ENCODE results near the gene PPP1R3D. TPM values are rescaled to one million over a fixed set of nuclear protein-coding genes. Genes with fewer than 3 reads are reported as not detected.
"Not testable (repeated sequence)": the region's sequence is repeated elsewhere in the genome, so short reads cannot be mapped to it uniquely, and the experiment has no call there.

The PPP1R3D gene
- total RNA-seq, 2 experiments from 2014 or later, result 9.5 to 10.8 TPM

GRCh38 chr20:59961423-59961822 lies 21.3 kb upstream of the PPP1R3D start:
- no peak for ATAC-seq (ENCODE audit: low read depth)
- Mint-ChIP-seq H3K36me3 (no peaks in the 10 kb centered on the region), H3K4me3 (no peak overlapping the region)

GRCh38 chr20:59958626-59959025 lies 18.5 kb upstream of the PPP1R3D start:
- H3K4me3 Mint-ChIP-seq, result no peak overlapping the region
- POLR2A ChIA-PET, result no interaction called here
- H3K27me3 Mint-ChIP-seq, result no peaks in the 10 kb centered on the region

More at GRCh38 chr20:59961423-59961822, 21.3 kb upstream of the PPP1R3D start:
- no peaks in the 10 kb centered on the region for H3K4me1 Mint-ChIP-seq
- DNase-seq, result no peak
- no peaks in the 10 kb centered on the region for H3K9me3 Mint-ChIP-seq
- no peaks in the 10 kb centered on the region for H3K27me3 Mint-ChIP-seq
- no peak overlapping the region for H3K27ac Mint-ChIP-seq
- POLR2A ChIA-PET, result no interaction called here

GRCh38 chr20:59958123-59958522 lies 18.0 kb upstream of the PPP1R3D start, which contains the start of gene CDH26:
TSS of gene CDH26 (plus strand) at chr20:59958423. CDS start at chr20:59958727, 304 bp downstream.
- no peak for DNase-seq
- Mint-ChIP-seq H3K4me3 (no peak within 1 kb of the TSS), H3K9me3 (no peaks in the 10 kb centered on the region), H3K27ac (no peak within 1 kb of the TSS), H3K36me3 (no peaks in the 10 kb centered on the region), H3K4me1 (no peaks in the 10 kb centered on the region), H3K27me3 (no peaks in the 10 kb centered on the region)
- no peak for ATAC-seq (ENCODE audit: low read depth)
- POLR2A ChIA-PET, result no interaction called here

More at GRCh38 chr20:59958626-59959025, 18.5 kb upstream of the PPP1R3D start:
- Mint-ChIP-seq H3K4me1 (no peaks in the 10 kb centered on the region), H3K9me3 (no peaks in the 10 kb centered on the region), H3K36me3 (no peaks in the 10 kb centered on the region), H3K27ac (no peak overlapping the region)
- DNase-seq (no peak), ATAC-seq (ENCODE audit: low read depth) (no peak)

- H3K27me3 Mint-ChIP-seq; DNase-seq; POLR2A ChIA-PET; ATAC-seq (ENCODE audit: low read depth); H3K4me3 Mint-ChIP-seq; H3K9me3 Mint-ChIP-seq; H3K27ac Mint-ChIP-seq; H3K36me3 Mint-ChIP-seq; H3K4me1 Mint-ChIP-seq: not testable (repeated sequence)
These were observed 17.5 kb upstream of the PPP1R3D start for GRCh38 chr20:59957568-59957967.

- Mint-ChIP-seq H3K9me3 (no peaks in the 10 kb centered on the region), H3K27ac (no peak overlapping the region), H3K36me3 (peaks cover 1% of the 10 kb centered on the region), H3K27me3 (no peaks in the 10 kb centered on the region), H3K4me1 (no peaks in the 10 kb centered on the region), H3K4me3 (no peak overlapping the region)
- DNase-seq, result no peak
- POLR2A ChIA-PET, result interaction anchor here (1.2 kb wide), 1 partner anchor 15 kb away, joined by 3 read pairs; the partner anchor contains the start of genes FAM217B and PPP1R3D
- no peak for ATAC-seq (ENCODE audit: low read depth)
These were observed 15.2 kb upstream of the PPP1R3D start for GRCh38 chr20:59955131-59955796.

GRCh38 chr20:59954718-59955117 lies 14.6 kb upstream of the PPP1R3D start:
- no peak overlapping the region for H3K4me3 Mint-ChIP-seq
- H3K27ac Mint-ChIP-seq, result no peak overlapping the region
- H3K9me3 Mint-ChIP-seq, result no peaks in the 10 kb centered on the region
- H3K27me3 Mint-ChIP-seq, result no peaks in the 10 kb centered on the region
- no peaks in the 10 kb centered on the region for H3K4me1 Mint-ChIP-seq
- peaks cover 1% of the 10 kb centered on the region for H3K36me3 Mint-ChIP-seq
- ATAC-seq (ENCODE audit: low read depth) (no peak), DNase-seq (no peak)
- POLR2A ChIA-PET, result interaction anchor here (1.2 kb wide), 1 partner anchor 15 kb away, joined by 3 read pairs; the partner anchor contains the start of genes FAM217B and PPP1R3D

DNA sequence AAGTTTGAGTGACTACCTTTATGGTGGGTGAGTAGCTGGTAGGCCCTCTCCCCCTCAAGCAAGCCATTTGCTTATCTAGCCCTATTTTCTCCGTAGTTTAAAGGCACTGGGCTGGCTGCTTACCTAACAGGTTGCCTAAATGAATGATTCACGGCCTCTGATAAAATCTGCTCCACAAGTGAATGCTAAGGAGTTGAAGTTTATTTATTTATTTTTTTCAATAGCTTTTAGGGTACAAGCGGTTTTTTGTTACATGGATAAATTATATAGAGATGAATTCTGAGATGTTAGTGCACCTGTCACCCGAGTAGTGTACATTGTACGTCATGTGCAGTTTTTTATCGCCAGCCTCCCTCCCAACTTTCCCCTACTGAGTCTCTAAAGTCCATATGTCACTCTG lies 9.8 kb upstream of the PPP1R3D start:
- Mint-ChIP-seq H3K4me3 (no peak overlapping the region), H3K4me1 (peaks cover 15% of the 10 kb centered on the region), H3K36me3 (peaks cover 4% of the 10 kb centered on the region), H3K9me3 (no peaks in the 10 kb centered on the region), H3K27me3 (no peaks in the 10 kb centered on the region), H3K27ac (no peak overlapping the region)
- ATAC-seq (ENCODE audit: low read depth), result no peak
- POLR2A ChIA-PET, result no interaction called here
- no peak for DNase-seq

- Mint-ChIP-seq H3K36me3 (peaks cover 9% of the 10 kb centered on the region), H3K27ac (peak overlapping the region; percentile 83), H3K27me3 (no peaks in the 10 kb centered on the region), H3K4me1 (peaks cover 16% of the 10 kb centered on the region), H3K4me3 (peak overlapping the region; percentile 77), H3K9me3 (no peaks in the 10 kb centered on the region)
- DNase-seq (no peak), ATAC-seq (ENCODE audit: low read depth) (peak; percentile 90)
- POLR2A ChIA-PET, result interaction anchor here (1.3 to 2.0 kb wide), 2 partner anchors 9 to 108 kb away, joined by 5 to 11 read pairs; partner anchors contain the start of genes FAM217B and PPP1R3D
These were observed 9.0 kb upstream of the PPP1R3D start for GRCh38 chr20:59948828-59949720.

DNA sequence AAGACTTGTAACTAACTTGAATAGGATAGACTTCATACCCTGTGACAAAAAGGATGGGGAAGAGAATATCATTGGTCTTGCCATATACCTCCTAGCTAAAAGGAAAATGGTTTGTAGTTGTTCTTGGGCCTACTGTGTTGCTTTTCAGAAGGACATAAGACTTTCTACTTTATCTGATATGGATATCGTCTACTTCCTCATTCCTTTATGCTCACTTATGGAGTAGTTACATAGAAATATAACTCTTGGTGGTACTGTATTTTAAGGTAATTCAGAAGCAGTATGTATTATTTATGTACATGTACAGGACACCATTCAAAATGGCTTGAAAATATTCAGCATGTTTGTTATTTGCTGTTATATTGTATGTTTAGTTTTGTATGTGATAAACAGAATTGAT lies 8.1 kb upstream of the PPP1R3D start:
- Mint-ChIP-seq H3K27me3 (no peaks in the 10 kb centered on the region), H3K4me1 (peaks cover 16% of the 10 kb centered on the region), H3K27ac (peak overlapping the region; percentile 83), H3K9me3 (no peaks in the 10 kb centered on the region), H3K4me3 (no peak overlapping the region), H3K36me3 (peaks cover 9% of the 10 kb centered on the region)
- DNase-seq (no peak), ATAC-seq (ENCODE audit: low read depth) (no peak)
- POLR2A ChIA-PET, result interaction anchor here (1.3 to 2.0 kb wide), 2 partner anchors 8 to 109 kb away, joined by 5 to 11 read pairs; partner anchors contain the start of genes FAM217B and PPP1R3D

DNA sequence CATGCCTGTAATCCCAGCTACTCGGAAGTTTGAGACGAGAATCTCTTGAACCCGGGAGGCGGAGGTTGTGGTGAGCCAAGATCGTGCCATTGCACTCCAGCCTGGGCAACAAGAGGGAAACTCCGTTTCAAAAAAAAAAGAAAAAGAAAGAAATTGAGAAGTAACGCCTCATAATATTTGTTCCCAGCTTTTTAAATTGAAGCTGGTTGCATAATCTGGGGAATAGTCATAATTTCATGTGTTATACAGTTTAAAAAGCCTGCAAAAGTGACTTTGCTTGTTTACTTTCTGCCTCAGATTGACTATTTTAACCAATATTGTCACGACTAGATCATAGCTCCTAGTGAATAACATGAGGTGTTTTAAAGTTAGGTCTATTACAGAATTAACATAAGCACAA lies 7.3 kb upstream of the PPP1R3D start:
- Mint-ChIP-seq H3K4me1 (peaks cover 16% of the 10 kb centered on the region), H3K27ac (no peak overlapping the region)

DNA sequence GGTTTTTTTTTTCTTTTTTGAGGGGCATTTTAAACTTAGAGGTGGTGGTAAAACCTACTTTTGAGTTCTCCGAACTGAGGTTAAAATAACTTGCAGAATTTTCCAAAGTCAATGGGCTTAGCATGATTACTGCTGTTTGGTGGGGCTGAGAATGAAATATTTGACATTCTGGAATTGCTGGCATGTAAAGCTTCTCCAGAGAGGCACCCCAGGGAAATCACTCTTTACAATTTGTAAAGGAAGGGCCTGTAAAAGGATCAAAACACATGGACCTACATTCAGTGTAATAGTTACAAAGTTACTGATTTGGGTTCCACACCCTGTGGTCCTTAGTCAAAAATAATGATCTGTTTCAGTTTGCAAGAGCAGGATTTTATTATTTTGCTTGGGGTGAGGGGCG lies 5.6 kb upstream of the PPP1R3D start:
- no peaks in the 10 kb centered on the region for H3K27me3 Mint-ChIP-seq
- H3K4me1 Mint-ChIP-seq, result peaks cover 27% of the 10 kb centered on the region
- DNase-seq (no peak), ATAC-seq (ENCODE audit: low read depth) (no peak)
- H3K4me3 Mint-ChIP-seq, result no peak overlapping the region
- H3K36me3 Mint-ChIP-seq, result peaks cover 9% of the 10 kb centered on the region
- no peak overlapping the region for H3K27ac Mint-ChIP-seq
- POLR2A ChIA-PET, result interaction anchor here (0.8 kb wide), 1 partner anchor 9 kb away, joined by 3 read pairs; no protein-coding TSS in a partner anchor
- H3K9me3 Mint-ChIP-seq, result no peaks in the 10 kb centered on the region

More for the DNA sequence above, 7.3 kb upstream of the PPP1R3D start:
- POLR2A ChIA-PET, result no interaction called here
- H3K36me3 Mint-ChIP-seq, result peaks cover 9% of the 10 kb centered on the region
- DNase-seq (no peak), ATAC-seq (ENCODE audit: low read depth) (no peak)
- no peak overlapping the region for H3K4me3 Mint-ChIP-seq
- H3K27me3 Mint-ChIP-seq, result no peaks in the 10 kb centered on the region
- no peaks in the 10 kb centered on the region for H3K9me3 Mint-ChIP-seq

DNA sequence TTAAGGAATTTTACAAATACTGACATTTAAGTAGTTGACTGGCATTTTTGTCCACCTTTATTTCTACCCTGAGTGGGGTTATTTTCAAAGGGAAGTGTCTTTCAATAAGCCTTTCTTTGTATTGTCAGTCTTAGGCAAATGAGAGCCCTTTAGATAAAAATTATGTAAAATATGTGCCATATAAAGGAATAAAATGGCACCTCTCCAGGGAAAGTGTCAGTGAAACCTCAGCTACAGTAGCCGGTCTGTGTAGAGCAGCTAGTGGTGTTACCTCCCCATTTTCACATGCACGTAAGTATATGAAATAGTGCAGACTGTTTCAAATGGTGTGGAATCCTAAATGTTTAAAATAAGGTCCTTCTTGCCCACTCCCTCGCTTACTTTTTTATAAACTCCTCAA lies 5.1 kb upstream of the PPP1R3D start:
- ATAC-seq (ENCODE audit: low read depth), result no peak
- no peaks in the 10 kb centered on the region for H3K9me3 Mint-ChIP-seq
- H3K4me1 Mint-ChIP-seq, result peaks cover 27% of the 10 kb centered on the region
- no peak overlapping the region for H3K4me3 Mint-ChIP-seq
- no peak for DNase-seq
- H3K27me3 Mint-ChIP-seq, result no peaks in the 10 kb centered on the region
- peaks cover 9% of the 10 kb centered on the region for H3K36me3 Mint-ChIP-seq
- no peak overlapping the region for H3K27ac Mint-ChIP-seq
- POLR2A ChIA-PET, result interaction anchor here (0.8 kb wide), 1 partner anchor 8 kb away, joined by 3 read pairs; no protein-coding TSS in a partner anchor

DNA sequence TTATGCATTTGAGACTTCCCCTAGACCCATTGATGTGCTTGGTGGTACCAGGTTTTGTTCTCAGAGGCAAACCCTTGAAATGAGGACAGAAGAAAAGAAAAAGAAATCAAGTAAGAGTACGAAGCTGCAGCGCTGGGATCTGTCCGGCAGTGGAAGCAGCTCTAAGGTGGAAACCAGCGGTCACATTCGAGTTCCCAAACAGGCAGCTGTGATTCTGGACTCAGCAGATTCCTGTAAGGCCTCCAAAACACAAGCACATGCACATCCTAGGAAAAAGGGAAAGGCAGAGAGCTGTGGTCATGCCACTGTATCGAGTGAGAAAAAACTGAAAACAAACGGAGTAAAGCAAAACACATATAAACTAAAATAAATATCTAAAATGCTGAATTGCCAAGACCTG lies 4.6 kb upstream of the PPP1R3D start:
- Mint-ChIP-seq H3K4me3 (no peak overlapping the region), H3K27ac (no peak overlapping the region), H3K27me3 (no peaks in the 10 kb centered on the region), H3K36me3 (peaks cover 9% of the 10 kb centered on the region), H3K4me1 (peaks cover 27% of the 10 kb centered on the region), H3K9me3 (no peaks in the 10 kb centered on the region)
- POLR2A ChIA-PET, result no interaction called here
- no peak for DNase-seq
- ATAC-seq (ENCODE audit: low read depth), result no peak

All from activated naive CD8-positive, alpha-beta T cell treated with anti-CD3 and anti-CD28 coated beads, Interleukin-2, amount 10 ng/mL, durations not matched to agents 7 days and 5 days (primary cell).